GM18502 (cell line): ENCODE measurements around the gene BMP15.

Source experiments
- ATAC-seq: cut with Tn5 transposase; IDR thresholded peaks from one replicate; pipeline ENCODE4 v1.9.1; 2021; ENCODE audit warnings: mild to moderate bottlenecking; ENCODE audit not compliant: unreplicated experiment, poor library complexity

Gene BMP15

DNA sequence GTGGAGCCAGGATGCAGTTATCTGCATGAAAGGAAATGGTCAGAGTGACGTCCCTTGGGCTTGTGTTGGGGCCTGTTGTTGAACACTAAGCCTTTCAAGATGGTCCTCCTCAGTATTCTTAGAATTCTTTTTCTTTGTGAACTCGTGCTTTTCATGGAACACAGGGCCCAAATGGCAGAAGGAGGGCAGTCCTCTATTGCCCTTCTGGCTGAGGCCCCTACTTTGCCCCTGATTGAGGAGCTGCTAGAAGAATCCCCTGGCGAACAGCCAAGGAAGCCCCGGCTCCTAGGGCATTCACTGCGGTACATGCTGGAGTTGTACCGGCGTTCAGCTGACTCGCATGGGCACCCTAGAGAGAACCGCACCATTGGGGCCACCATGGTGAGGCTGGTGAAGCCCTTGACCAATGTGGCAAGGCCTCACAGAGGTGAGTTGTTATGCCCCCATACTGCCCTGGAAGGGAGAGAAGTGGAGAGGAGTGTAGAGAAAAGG, at the start of gene BMP15:
BMP15 (plus strand) TSS at position 51 of the 492 bp plus-strand sequence; CDS start at position 100, 49 bp downstream.
- ATAC-seq: no peak

DNA sequence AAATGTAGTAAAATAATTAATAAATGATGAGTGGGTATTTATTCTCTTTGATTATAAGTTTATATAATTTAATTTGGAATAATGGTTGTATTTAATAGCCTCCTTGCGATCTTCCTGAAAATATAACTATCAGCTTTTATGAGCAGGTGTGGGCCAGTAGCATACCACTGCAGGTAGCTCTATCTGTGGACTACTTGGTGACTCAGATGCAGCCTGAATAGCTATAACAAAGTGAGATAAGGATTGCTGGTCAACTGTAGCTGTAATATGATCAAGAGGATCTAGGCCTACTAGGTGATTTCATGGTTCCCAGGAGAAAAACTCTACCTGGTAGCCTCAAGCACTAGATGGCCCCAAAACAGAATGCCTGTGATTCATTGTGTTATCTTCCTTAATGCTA, 47.1 kb upstream of the BMP15 start:
- no peak for ATAC-seq

DNA sequence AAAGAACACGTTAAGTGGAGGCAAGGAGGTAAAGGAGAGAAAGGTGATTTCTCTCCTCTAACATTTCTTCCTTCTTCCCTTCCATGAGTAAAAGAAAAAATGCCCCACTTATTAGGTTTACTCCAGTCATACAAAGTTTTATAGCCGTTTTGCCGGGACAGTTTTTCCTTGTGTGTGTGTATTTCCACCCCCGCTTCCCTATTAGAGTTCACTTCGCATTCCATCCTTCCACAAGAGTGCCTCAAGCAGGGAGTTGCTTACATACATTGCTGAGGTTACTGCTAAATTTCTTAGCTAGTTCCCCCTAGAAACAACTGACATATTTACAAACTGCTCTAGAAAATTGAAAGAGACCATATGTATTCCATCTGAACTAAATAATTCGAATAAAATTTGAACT, 45.2 kb upstream of the BMP15 start:
- ATAC-seq: no peak

DNA sequence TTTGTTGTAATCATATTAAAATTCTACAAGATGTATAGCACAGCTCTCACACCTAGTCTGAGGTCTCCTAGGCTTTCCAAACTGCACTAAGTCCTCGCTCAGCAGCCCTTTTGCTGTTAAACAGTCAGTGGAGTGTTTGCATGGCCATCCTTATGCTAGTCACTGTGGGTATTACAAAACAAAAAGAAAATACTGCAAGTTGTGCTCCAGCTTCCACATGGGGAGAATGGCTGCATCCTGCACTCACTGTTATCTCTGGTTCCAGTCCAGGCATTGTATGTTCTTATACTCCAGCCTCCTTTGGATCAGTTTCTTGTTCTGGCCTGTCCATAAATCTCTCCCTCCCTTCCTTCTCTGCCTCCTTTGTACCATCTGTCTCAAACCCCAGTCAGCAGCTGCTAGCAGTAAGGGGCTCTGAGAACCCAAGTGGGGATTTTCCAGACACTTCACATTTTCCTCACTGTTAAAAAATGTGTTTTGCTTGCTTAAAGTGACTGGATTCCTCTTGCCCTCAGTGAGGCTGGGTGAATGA, 38.5 kb upstream of the BMP15 start:
- no peak for ATAC-seq

DNA sequence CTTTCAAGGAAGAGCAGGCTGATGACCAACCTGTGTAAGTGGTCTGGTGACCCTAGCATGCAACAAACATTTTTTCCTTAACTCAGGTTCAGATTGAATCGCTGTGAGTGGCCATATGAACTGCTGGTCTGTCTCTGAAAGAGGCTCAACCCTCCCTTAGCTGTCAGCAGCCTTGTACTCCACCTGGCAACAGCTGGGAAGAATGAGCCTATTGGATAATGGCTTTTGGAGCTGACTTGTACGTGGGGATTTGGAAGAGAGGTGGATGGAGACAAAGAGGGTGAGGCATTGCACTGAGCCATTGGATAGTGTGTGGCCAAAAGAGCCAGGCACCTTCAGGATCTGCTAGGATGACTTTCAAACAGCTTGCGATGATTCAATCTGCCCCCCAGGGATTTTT, 35.7 kb upstream of the BMP15 start:
- no peak for ATAC-seq

DNA sequence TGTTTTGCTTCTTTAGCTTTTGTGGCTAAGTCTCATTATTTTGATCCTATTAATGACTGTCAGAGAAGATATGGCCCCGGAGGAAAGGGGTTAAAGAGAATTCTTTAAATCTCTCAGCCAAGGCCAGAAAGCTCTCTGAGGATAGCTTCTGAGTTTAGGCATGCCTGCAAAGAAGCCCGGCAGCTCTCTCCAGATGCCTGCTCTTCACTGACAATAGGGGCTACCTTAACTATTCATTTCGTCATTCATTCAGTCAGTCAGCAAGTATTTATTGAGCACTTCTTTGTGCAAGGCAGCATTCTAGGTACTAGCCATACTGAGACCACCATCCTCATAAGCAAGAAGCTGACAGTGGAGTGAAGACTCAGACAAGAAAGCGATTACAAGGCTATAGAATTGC, 34.0 kb upstream of the BMP15 start:
- ATAC-seq: no peak

DNA sequence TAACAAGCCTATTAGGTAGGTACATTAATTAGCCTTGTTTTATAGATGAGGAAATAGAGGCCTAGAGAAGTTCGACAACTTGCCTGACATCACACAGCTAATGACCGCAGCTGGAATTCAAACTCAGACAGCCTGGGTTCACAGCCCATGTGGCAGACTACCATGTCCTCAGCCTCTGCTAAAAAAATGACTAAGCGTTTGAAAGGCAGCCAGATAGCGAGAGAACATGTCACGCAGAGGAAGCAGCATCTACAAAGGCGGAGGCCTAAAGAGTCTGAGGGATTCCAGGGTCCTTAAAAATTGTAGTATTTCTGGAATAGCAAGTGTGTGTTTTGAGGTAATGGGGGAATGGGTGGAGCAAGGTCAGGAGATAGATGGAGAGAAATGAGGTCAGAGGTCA, 33.2 kb upstream of the BMP15 start:
- no peak for ATAC-seq

DNA sequence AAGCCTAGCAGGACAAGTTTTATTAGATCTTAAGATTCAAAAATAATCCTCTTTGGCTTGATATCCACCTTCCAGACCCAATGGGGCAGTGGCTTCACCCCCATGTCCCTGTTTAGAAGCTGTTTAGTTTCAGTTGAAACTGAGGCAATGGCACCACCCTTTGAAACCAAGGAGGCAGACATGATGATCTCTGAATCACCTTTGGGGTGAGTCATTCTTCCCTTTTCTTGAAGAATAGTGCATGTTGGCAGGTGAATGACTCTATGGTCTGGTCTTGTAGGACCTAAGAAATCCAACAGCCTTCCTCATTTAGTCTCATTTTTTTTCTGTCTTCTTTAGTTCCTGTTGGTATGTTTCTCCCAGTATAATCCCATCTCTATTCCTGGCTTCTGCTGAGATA, 29.5 kb upstream of the BMP15 start:
- ATAC-seq: no peak

DNA sequence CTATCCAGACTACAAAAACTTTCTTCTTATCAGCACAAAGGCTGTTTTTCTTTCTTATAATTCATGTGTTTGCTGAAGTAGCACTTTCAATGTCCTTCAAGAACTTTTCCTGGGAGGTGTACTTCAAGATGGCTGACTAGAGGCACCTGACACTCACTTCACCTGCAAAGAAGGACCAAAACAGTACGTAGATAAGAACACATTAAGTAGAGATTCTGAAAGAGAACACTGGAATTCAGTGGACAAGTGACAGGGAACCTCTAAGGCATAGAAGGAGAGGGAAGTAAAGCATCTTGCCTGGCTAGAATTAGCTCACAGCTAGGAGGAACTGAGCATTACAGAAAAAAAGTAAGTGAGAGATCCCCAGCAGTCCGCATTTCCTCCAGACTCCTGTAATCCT, 21.7 kb upstream of the BMP15 start:
- no peak for ATAC-seq

DNA sequence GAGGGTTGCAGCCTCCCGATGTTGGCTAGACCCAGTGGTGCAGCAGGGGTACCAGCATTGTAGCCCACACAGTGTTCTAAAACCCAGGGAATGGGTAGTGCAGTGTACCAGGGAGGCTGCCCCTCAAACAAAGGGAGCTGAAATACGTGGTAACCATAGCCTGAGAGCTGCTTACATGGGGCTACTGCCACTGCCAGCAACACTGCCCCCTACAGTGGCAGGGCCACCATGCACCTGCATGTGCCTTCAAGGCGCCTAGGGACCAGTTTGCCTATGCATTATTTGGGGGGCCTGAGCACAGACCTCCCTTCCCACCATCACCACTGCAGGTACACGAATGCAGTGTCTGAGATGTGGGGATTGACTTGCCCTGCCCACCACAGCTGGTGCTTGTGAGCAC, 21.0 kb upstream of the BMP15 start:
- no peak for ATAC-seq

DNA sequence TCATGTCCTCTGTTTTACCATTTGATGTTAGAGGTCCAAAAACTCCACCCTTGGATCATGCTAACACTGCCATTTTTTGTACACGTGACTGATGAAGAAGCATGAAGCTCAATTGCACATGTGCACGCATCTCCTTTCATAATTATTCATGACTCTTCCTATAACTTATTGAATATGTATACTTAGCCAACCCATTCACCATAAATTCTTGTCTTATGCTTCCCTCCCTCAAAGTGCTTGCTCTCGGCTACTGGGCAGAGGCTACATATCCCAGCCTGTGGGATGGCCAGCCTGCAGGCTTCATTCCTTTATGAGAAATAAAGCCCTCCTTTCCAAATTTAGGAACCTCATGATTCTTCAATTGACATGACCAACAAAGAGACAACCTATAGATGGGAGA, 17.5 kb upstream of the BMP15 start:
- no peak for ATAC-seq

DNA sequence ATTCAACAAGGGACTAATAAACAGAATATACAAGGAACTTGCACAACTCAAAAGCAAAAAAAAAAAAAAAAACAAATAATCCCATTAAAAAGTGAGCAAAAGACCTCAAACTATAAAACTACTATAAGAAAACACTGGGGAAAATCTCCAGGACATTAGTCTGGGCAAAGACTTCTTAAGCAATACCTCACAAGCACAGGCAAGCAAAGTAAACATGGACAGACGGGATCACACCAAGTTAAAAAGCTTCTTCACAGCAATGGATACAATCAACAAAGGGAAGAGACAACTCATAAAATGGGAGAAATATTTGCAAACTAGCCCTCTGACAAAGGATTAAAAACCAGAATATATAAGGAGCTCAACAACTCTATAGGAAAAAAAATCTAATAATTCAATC, 17.1 kb upstream of the BMP15 start:
- no peak for ATAC-seq

DNA sequence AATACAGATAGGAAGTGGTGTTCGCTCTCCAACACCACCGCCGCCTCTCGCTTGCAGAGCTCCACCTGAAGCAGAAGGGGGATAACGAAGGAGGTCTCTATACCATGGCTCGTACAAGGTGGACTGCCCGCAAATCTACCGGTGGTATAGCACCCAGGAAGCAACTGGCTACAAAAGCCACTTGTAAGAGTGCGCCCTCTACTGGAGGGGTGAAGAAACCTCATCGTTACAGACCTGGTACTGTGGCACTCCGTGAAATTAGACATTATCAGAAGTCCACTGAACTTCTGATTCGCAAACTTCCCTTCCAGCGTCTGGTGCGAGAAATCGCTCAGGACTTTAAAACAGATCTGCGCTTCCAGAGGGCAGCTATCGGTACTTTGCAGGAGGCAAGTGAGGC, 5.2 kb upstream of the BMP15 start:
- no peak for ATAC-seq

DNA sequence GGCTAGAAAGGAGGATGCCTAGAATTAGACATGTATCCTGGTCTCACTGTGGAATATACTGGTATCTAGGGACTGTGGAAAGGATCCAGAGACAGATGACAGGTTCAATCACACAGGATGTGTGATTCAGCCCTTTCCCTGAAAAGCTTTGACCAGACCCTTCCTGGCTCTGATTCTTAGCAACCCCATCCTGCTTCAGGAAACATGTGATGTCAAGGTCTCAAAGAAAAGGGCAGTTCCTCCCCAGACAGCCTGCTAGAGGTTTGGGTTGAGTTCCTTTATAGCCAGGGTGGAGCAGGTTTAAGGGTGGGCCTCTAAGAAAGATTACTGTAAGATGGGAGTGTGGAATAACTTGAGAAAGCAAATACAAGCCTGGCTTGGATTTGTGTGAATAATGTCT, 3.0 kb downstream of the BMP15 start:
- no peak for ATAC-seq

DNA sequence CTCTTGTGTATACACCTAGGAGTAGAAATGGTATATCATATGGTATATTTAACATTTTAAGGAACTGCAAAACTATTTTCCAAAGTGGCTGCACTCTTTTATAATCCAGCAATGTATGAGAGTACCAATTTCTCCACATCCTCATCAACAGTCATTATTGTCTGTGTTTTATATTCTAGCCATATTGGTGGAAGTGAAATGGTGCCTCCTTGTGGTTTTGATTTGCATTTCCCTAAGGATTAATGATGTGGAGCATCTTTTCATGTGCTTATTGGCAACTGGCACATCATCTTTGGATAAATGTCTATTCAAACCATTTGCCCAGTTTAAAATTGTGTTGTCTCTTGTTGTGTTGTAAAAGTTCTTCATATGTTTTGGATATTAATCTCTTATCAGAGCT, 9.6 kb downstream of the BMP15 start:
- ATAC-seq: no peak

DNA sequence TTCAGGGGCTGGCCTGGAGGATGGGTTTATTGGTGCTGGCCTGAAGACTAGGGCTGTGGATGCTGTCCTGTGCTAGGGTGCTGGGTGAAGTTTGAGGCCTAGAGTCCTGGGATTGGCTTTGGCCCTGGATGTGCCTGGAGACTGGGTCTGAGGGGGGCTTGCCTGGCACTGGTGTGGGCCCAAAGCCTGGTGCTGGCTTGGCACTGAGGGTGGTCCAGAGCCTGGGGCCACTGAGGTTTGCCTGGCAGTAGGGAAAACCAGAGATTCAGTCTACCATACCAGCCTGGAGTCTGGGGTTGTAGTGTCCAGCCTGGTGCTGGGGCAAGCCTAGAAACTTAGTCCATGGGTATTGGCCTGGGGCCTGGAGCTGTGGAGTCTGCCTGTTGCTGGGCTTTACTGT, 16.6 kb downstream of the BMP15 start:
- ATAC-seq: no peak

DNA sequence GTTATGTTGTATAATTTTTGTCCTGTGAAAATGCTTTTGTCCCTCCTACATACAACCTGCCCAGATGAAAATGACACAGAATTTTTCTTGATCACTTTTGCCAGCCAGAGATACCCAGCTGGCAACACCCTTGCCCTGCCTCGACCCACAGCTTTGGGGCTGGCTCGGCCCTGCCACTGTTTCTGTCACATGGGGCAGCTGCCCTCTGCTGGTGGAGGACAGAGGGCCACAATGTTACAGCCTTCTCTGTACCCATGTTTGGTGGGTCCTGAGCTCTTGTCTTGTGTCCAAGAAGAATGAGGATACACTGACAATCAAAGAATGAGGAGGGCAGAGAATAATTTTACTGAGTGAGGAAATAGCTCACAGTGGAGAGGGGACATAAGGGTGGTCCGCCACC, 31.1 kb downstream of the BMP15 start:
- no peak for ATAC-seq

DNA sequence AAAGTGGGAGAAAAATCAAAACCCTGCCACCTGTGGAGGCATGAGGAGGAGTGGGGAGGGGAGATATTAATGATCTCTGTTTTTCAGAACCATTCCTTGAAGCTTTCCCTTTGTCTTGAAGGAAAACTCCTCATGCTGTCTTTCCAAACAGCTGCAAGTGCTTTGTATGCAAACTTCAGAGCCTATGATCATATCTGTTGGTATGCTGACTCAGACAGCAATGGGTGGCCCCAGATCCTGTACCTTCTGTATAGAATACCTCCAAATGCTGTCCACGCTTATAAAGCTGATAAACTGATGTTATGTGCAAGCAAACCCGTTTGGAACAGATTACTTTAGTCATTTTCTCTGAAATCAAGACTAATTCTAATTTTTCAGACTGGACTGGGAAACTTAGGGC, 31.9 kb downstream of the BMP15 start:
- no peak for ATAC-seq

DNA sequence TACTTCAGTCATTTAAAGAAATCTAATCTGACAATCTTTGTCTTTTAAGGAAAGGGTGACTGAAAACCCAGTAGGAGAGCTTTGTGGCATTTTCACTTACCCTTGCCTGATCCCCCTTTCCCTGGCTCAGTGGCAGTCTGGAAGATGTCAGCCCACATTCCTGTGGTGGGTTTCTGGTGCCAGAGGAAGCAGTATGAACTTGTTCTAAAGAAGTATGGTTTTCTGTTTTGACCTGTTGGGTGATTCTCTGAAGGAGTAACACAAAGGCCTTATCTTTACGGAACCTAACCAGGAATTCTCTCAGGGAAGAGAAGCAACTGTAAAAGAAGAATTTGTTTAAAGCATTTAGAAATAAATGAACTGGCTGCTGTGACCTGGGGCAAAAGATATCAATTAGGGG, 41.9 kb downstream of the BMP15 start:
- no peak for ATAC-seq

DNA sequence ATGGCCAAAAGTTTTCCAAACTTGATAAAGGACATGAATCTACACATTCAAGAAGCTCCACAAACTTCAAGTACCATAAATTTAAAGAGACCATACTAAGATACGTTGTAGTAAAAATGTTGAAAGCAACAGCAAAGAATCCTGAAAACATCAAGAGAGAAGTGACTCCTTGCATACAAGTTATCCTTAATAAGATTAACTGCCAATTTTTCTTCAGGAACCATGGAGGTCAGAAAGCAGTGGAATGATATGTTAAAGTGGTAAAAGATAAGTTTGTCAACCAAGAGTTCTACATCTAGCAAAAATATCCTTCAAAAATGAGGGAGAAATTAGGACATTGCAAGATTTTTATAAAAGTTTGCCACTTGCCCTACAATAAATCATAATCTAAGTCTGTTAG, 43.3 kb downstream of the BMP15 start:
- no peak for ATAC-seq

DNA sequence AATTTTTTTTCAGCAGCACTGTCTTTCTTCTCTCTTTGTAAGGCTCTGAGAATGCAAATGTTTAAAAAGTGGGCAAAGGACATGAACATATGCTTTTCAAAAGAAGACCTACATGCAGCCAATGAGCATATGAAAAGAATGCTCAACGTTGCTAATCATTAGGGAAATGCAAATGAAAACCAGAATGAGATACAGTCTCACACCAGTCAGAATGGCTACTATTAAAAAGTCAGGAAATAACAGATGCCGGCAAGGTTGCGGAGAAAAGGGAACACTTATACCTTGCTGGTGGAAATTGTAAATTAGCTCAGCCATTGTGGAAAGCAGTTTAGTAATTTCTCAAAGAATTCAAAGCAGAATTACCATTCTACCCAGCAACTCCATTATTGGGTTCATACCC, 51.6 kb downstream of the BMP15 start:
- no peak for ATAC-seq

DNA sequence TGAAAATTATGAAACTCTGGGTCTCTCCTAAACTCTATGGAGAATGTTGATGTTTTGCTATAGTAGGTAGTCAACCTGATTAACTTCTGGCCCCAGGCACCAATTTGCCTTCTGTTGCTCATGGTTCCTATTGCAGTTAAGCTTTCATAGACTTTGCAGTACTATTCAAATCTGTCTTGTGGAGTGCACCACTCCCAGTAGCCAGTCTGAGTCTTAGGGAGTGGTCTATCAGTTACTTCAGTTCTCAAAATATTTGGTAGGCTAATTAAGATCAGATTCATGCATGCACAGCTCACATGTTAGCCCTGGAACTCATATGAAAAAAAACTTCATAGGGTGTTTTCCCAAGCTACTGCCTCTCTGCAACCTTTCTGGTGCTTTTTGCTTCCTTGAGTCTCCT, 53.3 kb downstream of the BMP15 start:
- ATAC-seq: no peak
